ENCODE data around the gene SEC24C.
A peak's percentile ranks its signal among the peaks of the same experiment; 100 is the strongest.
"Not testable (repeated sequence)": the region's sequence is repeated elsewhere in the genome, so short reads cannot be mapped to it uniquely, and the experiment has no call there.

Gene SEC24C

DNA sequence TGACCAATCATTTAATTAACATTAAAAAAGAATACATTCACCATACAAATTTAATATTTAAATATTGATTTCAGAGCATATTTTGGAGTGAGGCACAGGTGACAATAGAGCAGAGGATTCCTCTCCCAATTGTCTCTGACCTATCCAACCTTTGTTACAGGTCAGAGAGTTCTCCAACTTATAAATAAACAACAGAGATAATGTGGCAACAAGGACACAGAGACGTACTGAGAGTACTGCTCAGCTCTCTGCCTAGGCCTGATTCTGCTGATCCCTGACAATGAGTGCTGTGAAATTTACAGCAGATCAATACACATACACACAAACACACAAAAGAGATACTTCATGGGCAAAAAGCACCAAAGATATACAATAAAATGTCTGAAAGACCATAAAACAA lies 27.9 kb upstream of the SEC24C start:
- H3K4me3 ChIP-seq (ENCODE audit: low read length): no peak overlapping the region
- TF ChIP-seq, protein P1, sequence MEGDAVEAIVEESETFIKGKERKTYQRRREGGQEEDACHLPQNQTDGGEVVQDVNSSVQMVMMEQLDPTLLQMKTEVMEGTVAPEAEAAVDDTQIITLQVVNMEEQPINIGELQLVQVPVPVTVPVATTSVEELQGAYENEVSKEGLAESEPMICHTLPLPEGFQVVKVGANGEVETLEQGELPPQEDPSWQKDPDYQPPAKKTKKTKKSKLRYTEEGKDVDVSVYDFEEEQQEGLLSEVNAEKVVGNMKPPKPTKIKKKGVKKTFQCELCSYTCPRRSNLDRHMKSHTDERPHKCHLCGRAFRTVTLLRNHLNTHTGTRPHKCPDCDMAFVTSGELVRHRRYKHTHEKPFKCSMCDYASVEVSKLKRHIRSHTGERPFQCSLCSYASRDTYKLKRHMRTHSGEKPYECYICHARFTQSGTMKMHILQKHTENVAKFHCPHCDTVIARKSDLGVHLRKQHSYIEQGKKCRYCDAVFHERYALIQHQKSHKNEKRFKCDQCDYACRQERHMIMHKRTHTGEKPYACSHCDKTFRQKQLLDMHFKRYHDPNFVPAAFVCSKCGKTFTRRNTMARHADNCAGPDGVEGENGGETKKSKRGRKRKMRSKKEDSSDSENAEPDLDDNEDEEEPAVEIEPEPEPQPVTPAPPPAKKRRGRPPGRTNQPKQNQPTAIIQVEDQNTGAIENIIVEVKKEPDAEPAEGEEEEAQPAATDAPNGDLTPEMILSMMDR (IDR thresholded peaks at IDR 0.05; ENCODE audit: insufficient read depth, low read depth, low read length, missing control alignments): no peak
- no peak for DNase-seq (ENCODE audit: low read depth)

DNA sequence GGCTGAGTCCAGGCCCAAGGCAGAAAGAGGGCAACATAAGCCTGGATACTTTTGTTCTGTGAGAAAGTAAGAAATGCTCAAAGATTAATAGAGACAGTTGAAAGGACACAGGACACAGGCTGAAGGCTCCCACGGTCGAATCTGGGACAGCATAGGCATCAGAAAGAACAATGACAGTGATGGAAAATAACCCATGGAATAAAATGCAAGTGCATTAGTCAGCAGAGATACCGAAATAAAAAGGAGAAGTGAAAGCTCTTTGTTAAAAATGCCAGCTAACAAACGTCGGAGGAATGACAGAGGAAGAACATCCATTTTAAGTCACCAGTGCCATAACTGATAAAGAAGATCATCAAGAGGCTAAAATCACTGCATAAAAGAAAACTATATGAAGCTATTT lies 26.6 kb upstream of the SEC24C start:
- no peak for DNase-seq (ENCODE audit: low read depth)
- no peak overlapping the region for H3K4me3 ChIP-seq (ENCODE audit: low read length)
- TF ChIP-seq, protein P1 (IDR thresholded peaks at IDR 0.05; ENCODE audit: insufficient read depth, low read depth, low read length, missing control alignments): no peak

DNA sequence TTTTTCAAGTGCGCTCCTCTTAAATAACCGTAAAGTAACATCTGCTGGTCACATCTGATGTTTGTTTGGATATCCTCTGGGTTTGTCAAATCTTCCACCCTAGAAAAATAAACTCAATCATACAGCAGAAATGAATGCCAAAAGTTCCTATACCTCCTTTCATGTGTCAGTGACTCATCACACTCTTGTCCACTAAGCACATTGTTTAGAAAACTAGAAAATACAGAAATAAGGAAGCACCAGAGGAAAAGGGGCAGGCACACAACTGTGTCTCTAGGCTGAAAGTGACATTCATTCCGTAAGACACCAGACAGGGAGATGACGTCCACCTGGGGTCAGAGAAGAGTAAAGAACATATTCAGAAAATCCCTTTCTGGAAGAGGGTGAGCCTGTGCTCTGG lies 23.6 kb upstream of the SEC24C start:
- H3K4me3 ChIP-seq (ENCODE audit: low read length); DNase-seq (ENCODE audit: low read depth): not testable (repeated sequence)

DNA sequence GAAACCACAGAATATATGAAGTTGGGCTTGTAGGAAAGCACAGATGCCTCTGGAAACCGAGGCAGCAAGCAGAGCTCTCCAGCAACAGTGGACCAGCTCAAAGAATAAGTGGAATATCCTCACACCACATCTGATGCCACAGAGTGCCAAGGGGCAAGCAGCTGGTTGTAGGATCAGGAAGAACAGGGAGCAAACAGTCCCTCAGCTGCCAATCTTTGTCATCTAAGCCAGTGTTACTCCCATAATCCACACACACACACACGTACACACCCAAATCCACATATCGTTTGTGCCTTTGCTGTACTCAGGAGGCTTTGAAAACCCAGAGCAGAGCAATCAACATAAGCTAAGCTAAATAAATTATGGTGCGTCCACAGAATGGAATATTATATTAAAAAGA lies 20.7 kb upstream of the SEC24C start:
- no peak overlapping the region for H3K4me3 ChIP-seq (ENCODE audit: low read length)
- DNase-seq (ENCODE audit: low read depth): no peak
- TF ChIP-seq, protein P1 (IDR thresholded peaks at IDR 0.05; ENCODE audit: insufficient read depth, low read depth, low read length, missing control alignments): no peak

DNA sequence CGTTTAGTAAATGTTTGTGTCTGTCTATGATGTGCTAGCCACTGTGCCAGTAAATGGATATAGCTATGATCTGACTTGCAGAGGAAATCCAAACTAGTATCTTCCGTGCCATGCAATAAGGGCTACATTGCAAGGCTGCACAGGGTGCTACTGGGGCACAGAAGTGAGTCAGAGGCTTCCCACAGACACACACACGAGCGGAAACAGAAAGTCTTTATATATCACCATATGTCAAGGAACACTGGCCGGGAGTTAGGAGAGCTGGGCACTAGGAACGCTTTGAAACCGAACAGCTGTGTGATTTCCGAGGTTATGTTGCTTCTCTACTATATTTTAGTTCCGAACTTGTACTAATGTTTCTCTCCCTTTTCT lies 14.4 kb upstream of the SEC24C start:
- peak overlapping the region; percentile 93 for H3K4me3 ChIP-seq (ENCODE audit: low read length)
- DNase-seq (ENCODE audit: low read depth): peak; percentile 33

DNA sequence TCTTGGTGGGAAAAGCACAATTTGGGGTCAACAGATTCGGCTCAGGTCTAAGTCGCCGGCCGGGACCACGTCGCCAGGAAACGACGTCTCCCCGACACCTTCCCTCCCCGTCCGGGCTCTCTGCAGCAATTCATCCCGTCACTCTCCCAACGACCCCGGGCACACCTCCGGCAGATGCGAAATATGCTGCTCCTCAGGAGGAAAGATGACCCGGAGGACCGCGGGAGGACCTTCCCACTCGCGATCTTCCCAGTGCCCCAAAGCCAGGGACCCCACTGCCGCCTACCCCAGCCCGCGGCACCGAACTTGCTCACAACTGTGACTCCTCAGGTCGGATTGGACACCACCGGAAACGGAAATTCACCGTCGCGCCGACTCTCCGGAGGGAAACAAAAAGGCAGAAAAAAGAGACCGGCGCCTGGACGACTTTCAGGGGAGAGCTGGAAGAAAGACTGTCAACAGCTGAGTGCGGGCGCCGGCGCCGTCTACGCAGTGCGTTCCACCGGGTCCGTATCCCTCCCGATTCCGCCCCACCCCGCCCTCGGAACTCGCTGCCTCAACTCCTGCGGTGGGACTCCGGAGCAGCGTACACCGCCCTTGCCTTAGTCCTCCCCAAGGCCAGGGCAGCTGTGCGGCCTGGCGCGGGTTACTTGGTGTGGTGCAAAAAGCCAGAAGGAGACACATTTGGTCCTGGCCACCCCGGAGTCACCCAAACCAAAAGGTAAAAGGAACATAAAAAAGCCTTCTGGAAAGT lies 13.8 kb upstream of the SEC24C start:
- peak overlapping the region; percentile 93 for H3K4me3 ChIP-seq (ENCODE audit: low read length)
- TF ChIP-seq, protein P1 (IDR thresholded peaks at IDR 0.05; ENCODE audit: insufficient read depth, low read depth, low read length, missing control alignments): no peak
- peak; percentile 92 for DNase-seq (ENCODE audit: low read depth)

DNA sequence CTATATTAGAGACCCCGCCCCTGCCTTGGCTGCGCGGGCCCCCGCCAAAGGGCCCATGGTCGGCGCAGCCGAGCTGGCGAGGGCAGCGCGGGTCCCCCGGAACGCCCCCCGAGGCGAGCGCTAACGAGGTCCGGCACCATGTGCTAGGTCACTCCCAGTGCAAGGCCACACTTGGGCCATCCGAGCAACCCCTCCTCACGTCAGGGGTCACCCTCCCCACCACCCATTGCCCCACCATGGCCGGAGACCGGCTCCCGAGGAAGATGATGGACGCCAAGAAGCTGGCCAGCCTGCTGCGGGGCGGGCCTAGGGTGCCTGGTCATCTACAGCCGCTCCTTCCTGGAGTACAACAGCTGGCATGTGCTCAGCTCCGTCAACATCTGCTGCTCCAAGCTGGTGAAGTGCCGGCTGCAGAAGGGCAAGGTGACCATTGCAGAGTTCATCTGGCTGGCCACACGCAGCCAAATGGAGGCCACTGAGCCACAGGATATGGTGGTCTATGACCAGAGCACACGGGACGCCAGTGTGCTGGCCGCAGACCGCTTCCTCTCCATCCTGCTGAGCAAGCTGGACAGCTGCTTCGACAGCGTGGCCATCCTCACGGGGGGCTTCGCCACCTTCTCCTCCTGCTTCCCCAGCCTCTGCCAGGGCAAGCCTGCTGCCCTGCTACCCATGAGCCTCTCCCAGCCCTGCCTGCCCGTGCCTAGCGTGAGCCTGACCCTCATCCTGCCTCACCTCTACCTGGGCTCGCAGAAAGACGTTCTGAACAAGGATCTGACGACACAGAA lies 12.4 kb upstream of the SEC24C start:
- H3K4me3 ChIP-seq (ENCODE audit: low read length): no peak overlapping the region
- DNase-seq (ENCODE audit: low read depth): no peak
- TF ChIP-seq, protein P1 (IDR thresholded peaks at IDR 0.05; ENCODE audit: insufficient read depth, low read depth, low read length, missing control alignments): no peak

DNA sequence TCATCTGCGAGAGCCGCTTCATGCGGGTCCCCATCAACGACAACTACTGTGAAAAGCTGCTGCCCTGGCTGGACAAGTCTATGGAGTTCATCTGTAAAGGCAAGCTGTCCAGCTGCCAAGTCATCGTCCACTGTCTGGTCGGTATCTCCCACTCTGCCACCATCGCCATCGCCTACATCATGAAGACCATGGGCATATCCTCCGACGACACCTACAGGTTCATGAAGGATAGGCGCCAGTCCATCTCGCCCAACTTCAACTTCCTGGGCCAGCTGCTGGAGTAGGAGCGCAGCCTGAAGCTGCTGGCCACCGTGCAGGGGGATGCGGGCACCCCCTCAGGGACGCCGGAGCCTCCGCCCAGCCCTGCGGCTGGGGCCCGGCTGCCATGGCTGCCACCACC lies 11.7 kb upstream of the SEC24C start:
- H3K4me3 ChIP-seq (ENCODE audit: low read length): no peak overlapping the region
- TF ChIP-seq, protein P1 (IDR thresholded peaks at IDR 0.05; ENCODE audit: insufficient read depth, low read depth, low read length, missing control alignments): no peak
- DNase-seq (ENCODE audit: low read depth): no peak
